HG03103 (cell line): ENCODE measurements around the gene USP8.
"Not testable (repeated sequence)": the region's sequence is repeated elsewhere in the genome, so short reads cannot be mapped to it uniquely, and the experiment has no call there.

ENCODE experiments used
- ATAC-seq: cut with Tn5 transposase; IDR thresholded peaks from one replicate; pipeline ENCODE4 v1.9.1; 2021; ENCODE audit warnings: low read depth; ENCODE audit not compliant: unreplicated experiment

The USP8 gene

GRCh38 chr15:50438251-50438650 lies 14.0 kb downstream of the USP8 start:
- no peak for ATAC-seq

GRCh38 chr15:50440932-50441331 lies 16.7 kb downstream of the USP8 start:
- ATAC-seq = no peak

GRCh38 chr15:50452927-50453326 lies 28.7 kb downstream of the USP8 start:
- no peak for ATAC-seq

- no peak for ATAC-seq
Observed at GRCh38 chr15:50458348-50459112, 34.3 kb downstream of the USP8 start.

- ATAC-seq = no peak
Observed at GRCh38 chr15:50463423-50464358, 39.5 kb downstream of the USP8 start.

GRCh38 chr15:50471072-50471471 lies 46.9 kb downstream of the USP8 start:
- no peak for ATAC-seq

- ATAC-seq = no peak
Observed at GRCh38 chr15:50476143-50476542, 51.9 kb downstream of the USP8 start.

- no peak for ATAC-seq
Observed at GRCh38 chr15:50484781-50485180, 60.6 kb downstream of the USP8 start.

- ATAC-seq = no peak
Observed at GRCh38 chr15:50485389-50485788, 61.2 kb downstream of the USP8 start.

- no peak for ATAC-seq
Observed at GRCh38 chr15:50487287-50487686, 63.1 kb downstream of the USP8 start.

- ATAC-seq = no peak
Observed at GRCh38 chr15:50493625-50494024, 69.4 kb downstream of the USP8 start.

GRCh38 chr15:50494547-50494946 lies 70.3 kb downstream of the USP8 start:
- ATAC-seq = not testable (repeated sequence)

- ATAC-seq = no peak
Observed at GRCh38 chr15:50496692-50497091, 72.5 kb downstream of the USP8 start.

GRCh38 chr15:50500352-50500751 lies 76.1 kb downstream of the USP8 start:
- ATAC-seq = no peak

- no peak for ATAC-seq
Observed at GRCh38 chr15:50501815-50502214, 77.6 kb downstream of the USP8 start.

GRCh38 chr15:50503144-50503543 lies 78.9 kb downstream of the USP8 start:
- no peak for ATAC-seq

- ATAC-seq = not testable (repeated sequence)
Observed at GRCh38 chr15:50505656-50506055, 81.5 kb downstream of the USP8 start.

GRCh38 chr15:50506121-50506520 lies 81.9 kb downstream of the USP8 start:
- no peak for ATAC-seq

GRCh38 chr15:50513001-50513400 lies 88.8 kb downstream of the USP8 start:
- ATAC-seq = no peak

GRCh38 chr15:50519740-50520425 lies 95.7 kb downstream of the USP8 start:
- no peak for ATAC-seq

GRCh38 chr15:50523851-50524251 lies 99.6 kb downstream of the USP8 start:
- no peak for ATAC-seq
